Effector CD8-positive, alpha-beta T cell (primary cell): ENCODE results near the gene SPIN1.

ENCODE experiments used
- DNase-seq: peaks from one replicate; lab custom pipeline; 2025; lab: John Stamatoyannopoulos, UW

SPIN1 gene

GRCh38 chr9:88498880-88499279 is 110.6 kb downstream of the SPIN1 start:
- DNase-seq = no peak

- DNase-seq = no peak
Measured at GRCh38 chr9:88501086-88501485, 112.8 kb downstream of the SPIN1 start.

- no peak for DNase-seq
Measured at GRCh38 chr9:88502552-88503034, 114.3 kb downstream of the SPIN1 start.

GRCh38 chr9:88503081-88503844 is 115.0 kb downstream of the SPIN1 start:
- no peak for DNase-seq

GRCh38 chr9:88503845-88504764 is 115.9 kb downstream of the SPIN1 start:
- DNase-seq = no peak

GRCh38 chr9:88508326-88508725 is 120.1 kb downstream of the SPIN1 start:
- DNase-seq = no peak

GRCh38 chr9:88511906-88512305 is 123.7 kb downstream of the SPIN1 start:
- no peak for DNase-seq

- no peak for DNase-seq
Measured at GRCh38 chr9:88514247-88514646, 126.0 kb downstream of the SPIN1 start.

- no peak for DNase-seq
Measured at GRCh38 chr9:88521308-88521707, 133.1 kb downstream of the SPIN1 start.

GRCh38 chr9:88522360-88522759 is 134.1 kb downstream of the SPIN1 start:
- no peak for DNase-seq

- DNase-seq = no peak
Measured at GRCh38 chr9:88523056-88523455, 134.8 kb downstream of the SPIN1 start.

GRCh38 chr9:88524911-88525310 is 136.7 kb downstream of the SPIN1 start:
- DNase-seq = no peak

GRCh38 chr9:88527618-88528017 is 139.4 kb downstream of the SPIN1 start:
- DNase-seq = no peak
